Activated naive CD4-positive, alpha-beta T cell treated with anti-CD3 and anti-CD28 coated beads, Interleukin-2, amount 50 U/mL, for 16 hours (primary cell): ENCODE results near the gene FRG2C.
"Not testable (repeated sequence)": the region's sequence is repeated elsewhere in the genome, so short reads cannot be mapped to it uniquely, and the experiment has no call there.

Source experiments
- DNase-seq: peaks from one replicate; pipeline ENCODE4 v3.0.0-alpha.2; 2020

FRG2C gene

DNA sequence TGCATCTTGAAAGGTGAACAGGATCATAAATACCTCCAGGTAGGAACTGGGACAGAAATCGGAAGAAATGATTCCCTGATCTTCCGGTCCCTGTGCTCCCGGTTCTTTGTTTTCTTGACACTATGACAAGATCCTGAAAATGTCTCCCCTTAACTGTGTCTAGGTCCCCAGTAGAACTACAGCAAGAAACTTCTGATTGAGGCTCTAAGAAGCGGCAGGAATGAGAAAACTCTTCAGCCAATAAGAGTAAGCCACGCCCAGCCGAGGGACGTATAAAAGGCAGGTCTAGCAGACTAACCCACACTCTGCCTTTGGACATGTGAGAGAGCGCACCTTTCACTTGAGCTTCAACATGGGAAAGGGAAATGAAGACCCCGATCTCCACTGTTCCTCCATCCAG, at the start of gene FRG2C:
Gene FRG2C (plus strand): TSS at position 301 of the 400 bp plus-strand sequence. CDS start 52 bp downstream, at position 353.
- DNase-seq: not testable (repeated sequence)

- not testable (repeated sequence) for DNase-seq
Measured at GRCh38 chr3:75618666-75619305, 45.3 kb upstream of the FRG2C start.

DNA sequence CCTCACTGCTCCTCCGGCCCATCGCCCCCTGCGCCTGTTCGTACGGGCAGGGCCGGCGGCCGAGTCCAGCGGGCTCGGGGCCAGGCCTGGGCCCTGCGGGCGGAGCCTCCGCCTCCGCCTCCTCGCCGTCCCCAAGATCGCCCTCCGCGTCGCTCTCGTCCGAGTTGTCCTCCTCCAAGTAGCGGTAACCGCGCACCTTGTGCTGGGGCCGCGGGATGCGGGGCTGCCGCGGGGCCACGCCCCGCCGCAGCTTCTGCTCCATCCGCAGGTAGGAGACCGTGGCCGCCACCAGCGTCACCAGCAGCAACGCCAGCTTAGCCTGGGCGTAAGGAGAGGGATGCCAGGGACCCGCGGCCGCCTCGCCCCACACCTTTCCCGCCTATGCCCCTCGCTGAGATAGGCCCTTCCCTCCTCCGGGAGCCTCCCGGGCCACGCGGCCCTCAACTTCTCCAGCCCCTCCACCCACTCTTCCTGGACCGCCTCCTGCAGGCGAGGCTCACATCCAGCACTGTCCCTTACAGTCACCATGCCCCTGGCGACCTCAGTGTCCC, 44.6 kb upstream of the FRG2C start:
- not testable (repeated sequence) for DNase-seq

- not testable (repeated sequence) for DNase-seq
Measured at GRCh38 chr3:75621772-75622171, 42.4 kb upstream of the FRG2C start.

DNA sequence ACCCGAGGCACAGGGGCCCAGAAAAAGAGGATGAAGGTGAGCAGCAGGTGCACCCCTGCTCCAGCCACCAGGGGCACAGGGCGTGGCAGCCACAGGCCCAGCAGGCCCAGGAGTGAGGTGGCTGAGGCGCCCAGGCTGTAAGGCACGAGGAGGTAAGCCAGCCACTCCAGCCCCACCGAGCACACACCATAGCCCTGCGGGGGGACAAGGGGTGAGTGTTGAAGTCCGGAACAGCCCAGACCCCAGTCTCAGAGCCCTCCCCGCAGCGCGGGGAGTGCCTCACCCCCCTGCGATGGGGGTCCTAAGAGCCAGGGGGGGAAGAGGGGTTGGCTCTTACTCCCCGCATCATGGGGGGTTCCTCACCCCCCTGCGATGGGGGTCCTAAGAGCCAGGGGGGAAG, 40.5 kb upstream of the FRG2C start:
- not testable (repeated sequence) for DNase-seq

GRCh38 chr3:75630887-75631535, 33.1 kb upstream of the FRG2C start:
- DNase-seq: not testable (repeated sequence)

DNA sequence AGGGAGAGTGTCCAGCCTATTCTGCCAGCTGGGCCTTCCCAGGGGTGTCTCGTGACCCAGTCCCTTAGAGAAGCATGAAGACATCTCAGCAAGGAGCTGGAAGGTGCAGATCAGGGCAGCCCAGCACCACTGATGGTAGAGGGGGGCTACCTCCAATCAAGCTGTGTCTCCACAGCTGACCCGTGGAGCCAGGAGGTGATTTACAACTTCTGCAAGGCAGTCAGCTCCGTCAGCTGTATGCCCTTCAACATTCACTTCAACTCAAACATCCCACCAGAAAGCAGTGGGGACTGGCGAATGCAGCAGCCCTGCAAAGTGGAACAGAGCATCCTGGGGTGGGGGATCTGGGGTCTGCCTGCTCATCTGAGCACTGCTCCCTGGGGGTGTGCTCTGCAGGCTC, 32.6 kb upstream of the FRG2C start:
- DNase-seq: no peak

- DNase-seq: not testable (repeated sequence)
Measured at GRCh38 chr3:75638947-75639346, 25.2 kb upstream of the FRG2C start.

DNA sequence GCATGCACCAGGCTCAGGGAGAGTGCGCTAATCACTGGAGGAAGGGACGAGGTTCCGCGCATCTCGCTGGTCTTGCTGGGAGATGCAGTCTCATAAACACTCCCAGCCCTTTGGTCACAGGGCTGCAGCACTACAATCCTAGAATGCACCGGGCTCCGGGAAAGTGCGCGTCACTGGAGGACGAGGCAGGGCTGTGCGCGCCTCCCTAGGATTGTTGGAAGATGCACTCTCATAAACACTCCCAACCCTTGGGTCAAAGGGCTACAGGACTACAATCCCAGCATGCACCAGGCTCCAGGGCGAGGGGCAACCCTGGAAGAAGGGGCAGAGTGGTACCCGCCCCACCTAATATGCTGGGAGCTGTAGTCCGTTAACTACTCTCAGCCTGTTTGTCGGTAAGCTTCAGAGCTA, 23.0 kb upstream of the FRG2C start:
- not testable (repeated sequence) for DNase-seq

- not testable (repeated sequence) for DNase-seq
Measured at GRCh38 chr3:75643031-75643800, 20.9 kb upstream of the FRG2C start.

DNA sequence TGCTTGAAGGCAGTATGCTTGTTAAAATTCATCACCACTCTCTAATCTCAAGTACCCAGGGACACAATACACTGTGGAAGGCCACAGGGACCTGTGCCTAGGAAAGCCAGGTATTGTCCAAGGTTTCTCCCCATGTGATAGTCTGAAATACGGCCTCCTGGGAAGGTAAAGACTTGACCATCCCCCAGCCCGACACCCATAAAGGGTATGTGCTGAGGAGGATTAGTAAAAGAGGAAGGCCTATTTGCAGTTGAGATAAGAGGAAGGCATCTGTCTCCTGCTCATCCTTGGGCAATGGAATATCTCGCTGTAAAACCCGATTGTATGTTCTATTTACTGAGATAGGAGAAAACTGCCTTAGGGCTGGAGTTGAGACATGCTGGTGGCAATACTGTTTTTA, 18.6 kb upstream of the FRG2C start:
- not testable (repeated sequence) for DNase-seq

DNA sequence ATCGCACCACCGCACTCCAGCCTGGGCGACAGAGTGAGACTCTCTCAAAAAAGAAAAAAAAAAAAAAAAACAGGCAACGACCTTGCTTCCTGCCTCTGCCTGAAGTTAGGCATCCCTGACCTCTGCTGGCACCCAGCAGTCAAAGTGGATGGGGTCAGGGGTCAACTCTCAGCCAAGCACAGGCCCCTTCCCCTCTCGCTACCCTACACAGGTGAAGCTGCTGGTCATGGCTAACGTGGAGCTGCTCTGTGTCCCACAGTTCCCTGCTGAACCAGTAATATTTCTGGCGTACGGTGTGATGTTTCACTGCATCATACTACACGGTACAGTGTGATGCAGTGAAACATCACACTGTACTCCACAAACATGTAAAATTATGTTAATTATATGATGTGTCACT, 13.9 kb upstream of the FRG2C start:
- no peak for DNase-seq

- DNase-seq: not testable (repeated sequence)
Measured at GRCh38 chr3:75655101-75655904, 8.8 kb upstream of the FRG2C start.

DNA sequence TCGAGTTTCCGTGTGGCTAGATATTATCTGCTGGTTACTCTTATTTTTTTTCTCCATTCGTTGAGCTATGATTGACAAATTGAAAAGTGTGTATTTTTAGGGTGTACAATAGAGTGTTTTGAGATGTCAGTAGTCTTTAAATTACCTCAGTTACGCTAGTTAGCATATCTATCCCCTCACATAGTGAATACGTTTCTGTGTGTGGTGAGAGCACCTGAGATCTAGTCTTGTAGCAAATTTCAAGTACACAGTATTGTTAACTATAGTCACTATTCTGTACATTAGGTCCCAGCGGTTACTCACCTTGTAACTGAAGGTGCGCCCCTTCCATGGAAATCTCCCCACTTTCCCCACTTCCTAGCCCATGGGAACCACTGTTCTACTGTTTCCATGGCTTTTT, 8.2 kb upstream of the FRG2C start:
- DNase-seq: not testable (repeated sequence)

DNA sequence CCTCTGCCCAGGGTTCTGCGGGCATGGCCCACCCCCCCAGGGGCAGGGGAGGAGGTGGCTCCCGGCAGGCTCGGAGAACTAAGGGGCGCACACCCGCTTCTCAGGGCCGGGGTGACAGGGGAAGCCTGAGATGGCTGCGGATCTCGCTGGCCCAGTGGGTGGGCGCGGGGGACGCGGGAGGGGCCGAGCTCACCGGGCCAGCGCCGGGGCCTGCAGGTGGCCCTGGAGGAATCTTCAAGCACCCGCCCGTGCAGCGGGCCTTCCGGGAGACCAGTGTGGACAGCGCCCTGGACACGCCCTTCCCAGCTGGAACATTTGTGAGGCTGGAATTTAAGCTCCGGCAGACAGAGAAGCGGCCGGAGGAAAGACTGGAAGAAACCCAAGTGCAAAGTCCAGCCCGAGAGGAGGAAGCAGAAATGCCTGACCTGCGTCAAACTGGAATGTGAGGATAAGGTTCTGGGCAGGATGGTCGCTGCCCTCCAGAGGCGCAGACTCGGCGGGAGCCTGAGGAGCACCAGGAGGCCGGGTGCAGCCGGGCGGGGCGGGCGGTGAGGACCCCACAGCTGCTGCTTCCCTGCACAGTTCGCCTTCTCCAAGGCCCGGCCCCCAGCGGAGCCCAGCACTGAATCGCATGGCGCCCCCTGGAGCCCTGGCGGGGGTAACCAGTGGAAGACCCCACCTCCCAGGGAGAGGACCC, 5.6 kb upstream of the FRG2C start:
- not testable (repeated sequence) for DNase-seq

- DNase-seq: not testable (repeated sequence)
Measured at GRCh38 chr3:75659108-75659433, 5.1 kb upstream of the FRG2C start.

DNA sequence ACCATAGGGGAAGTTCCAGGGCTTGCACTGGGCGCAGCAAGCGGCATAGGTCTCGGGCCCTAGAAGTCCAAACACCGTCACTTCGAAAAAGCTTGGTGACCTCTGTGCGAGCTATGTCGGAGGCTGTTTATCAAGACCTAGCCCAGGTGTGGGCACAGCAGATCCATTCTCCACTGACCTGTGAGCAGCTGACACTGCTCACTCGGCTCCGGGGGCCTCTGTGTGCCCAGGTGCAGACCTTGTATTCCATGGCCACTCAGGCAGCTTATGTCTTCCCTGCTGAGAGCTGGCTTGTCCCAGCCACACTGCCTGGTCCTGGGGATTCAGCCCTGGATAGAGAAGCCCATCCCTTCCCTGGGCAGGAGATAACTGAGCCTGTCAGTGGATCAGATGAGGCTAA, 1.5 kb downstream of the FRG2C start:
- not testable (repeated sequence) for DNase-seq

DNA sequence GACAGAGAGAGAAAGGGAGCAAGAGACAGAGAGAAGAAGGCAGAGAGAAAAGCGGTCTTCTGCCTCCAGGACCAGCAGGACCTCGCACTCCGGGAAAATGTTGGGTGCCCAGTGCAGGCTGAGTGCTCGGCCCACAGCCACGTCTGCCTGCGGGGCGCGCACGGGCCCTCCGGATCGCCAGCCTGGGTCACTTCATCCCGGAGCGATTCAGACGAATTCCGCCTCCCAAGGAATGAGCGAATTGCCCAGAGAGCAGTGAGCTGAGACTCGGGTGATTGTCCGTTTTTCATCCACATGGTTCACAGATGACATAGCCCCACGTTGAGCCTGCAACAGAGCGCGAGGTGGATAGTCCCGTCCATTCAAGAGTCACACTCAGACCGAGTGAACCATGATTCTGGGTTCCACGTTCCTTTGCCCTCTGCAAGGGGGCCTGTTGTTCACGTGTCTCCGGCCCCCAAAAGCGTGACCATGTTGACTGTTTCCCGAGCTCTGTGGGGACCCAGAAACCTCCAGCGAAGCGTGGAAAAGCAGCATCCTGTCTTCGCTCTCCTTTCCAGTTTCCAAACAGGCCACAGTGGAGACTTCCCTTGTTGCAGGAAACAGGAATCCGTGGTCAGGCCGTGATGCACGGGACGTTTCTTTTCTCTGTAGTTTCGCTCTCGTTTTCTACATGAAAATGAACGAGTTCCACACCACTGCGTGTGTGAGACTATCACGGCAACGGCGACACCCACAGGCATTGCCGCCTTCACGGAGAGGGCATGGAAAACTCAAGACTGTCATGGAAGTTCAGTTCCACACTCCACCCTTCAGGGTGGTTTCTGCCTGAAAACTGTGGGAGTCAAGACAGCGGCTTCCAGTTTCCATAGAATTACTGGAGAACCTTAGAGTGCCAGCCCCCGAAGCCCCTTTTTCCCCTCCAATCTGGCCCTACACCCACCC, 3.9 kb downstream of the FRG2C start:
- not testable (repeated sequence) for DNase-seq

DNA sequence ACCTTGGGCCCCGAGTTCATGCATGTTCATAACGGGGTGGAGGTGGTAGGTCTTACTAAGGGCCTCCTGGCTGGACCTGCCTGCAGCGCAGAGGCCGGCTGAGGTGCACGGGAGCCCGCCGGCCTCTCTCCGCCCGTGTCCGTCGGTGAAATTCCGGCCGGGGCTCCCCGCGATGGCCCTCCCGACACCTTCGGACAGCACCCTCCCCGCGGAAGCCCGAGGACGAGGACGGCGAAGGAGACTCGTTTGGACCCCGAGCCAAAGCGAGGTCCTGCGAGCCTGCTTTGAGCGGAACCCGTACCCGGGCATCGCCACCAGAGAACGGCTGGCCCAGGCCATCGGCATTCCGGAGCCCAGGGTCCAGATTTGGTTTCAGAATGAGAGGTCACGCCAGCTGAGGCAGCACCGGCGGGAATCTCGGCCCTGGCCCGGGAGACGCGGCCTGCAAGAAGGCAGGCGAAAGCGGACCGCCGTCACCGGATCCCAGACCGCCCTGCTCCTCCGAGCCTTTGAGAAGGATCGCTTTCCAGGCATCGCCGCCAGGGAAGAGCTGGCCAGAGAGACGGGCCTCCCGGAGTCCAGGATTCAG, 4.7 kb downstream of the FRG2C start:
- peak; percentile 66 for DNase-seq
